CD4-positive, alpha-beta T cell treated with Interleukin-12 subunit alpha and Interleukin-12 subunit beta, for 1 hour (primary cell): ENCODE data around the gene RUNX1.
A peak's percentile ranks its signal among the peaks of the same experiment; 100 is the strongest.

ENCODE experiments used
- DNase-seq: peaks from one replicate; pipeline ENCODE4 v3.0.0-alpha.2; 2020

Gene RUNX1

GRCh38 chr21:34764715-34765284, 284.3 kb downstream of the RUNX1 start:
- no peak for DNase-seq

DNA sequence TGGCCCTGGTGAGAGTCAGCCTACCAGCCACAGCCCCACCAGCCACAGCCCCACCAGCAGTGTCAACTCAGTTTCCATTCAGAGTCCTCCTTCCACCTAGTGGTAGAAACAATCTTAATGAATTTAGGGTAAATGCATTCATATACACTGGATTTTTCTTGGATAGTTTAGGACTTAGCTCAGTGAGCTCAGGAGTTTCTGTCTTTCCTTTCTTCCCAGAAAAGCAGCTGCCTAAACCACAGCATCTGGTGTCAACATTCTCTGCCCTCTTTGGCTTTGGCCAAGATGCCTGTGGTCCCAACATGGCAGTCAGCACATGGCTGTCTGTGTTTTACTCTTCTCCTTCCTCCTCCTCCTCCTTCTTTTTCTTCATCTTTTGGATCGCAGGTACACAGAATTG, 286.3 kb downstream of the RUNX1 start:
- no peak for DNase-seq

GRCh38 chr21:34761758-34762330, 287.3 kb downstream of the RUNX1 start:
- DNase-seq, result no peak

DNA sequence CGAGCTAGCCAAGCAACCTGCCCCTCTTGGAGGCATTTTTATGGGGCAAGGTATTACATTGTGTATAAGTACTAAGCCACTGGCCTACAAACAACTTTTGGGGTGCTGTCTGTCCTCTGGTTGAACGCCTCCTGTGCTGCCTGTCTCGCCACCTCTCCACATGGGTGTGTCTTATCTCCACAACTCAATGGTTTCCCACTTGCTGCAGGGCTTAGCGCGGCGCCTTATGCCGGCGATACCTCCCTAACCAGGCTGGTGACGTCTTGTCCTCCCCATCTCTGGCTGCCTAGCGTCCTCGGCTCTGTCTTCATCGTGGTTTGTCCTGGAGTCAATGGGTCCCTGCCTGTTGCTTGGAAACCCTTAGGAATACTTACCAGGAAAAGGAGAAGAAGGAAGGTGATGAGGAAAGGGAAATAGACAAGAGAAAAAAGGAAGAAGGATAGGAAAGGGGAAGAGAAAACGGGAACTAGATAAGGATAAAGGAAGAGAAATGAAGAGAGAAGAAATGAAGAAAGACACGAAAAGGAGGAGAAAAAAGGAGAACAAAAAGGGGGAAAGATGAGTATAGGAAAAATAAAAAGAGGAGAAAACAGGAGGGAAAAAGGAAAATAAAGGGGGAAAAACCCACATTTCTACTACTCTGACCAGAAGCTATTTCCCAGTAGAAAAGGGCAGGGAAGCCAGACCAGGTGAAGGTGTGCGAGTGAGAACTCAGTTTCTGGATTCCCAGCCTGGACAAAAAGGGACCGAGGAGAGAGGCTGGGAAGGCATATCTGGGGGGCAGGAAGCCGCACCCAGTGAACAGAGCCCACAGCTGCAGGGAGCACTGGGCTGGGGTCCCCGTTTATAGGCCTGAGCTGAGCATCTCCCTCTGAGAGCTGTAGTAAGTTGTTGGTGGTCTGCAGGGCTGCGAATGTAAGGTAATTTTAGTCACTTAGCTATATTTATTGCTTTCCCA, 294.1 kb downstream of the RUNX1 start:
- DNase-seq, result no peak

GRCh38 chr21:34748862-34749261, 300.2 kb downstream of the RUNX1 start:
- no peak for DNase-seq

DNA sequence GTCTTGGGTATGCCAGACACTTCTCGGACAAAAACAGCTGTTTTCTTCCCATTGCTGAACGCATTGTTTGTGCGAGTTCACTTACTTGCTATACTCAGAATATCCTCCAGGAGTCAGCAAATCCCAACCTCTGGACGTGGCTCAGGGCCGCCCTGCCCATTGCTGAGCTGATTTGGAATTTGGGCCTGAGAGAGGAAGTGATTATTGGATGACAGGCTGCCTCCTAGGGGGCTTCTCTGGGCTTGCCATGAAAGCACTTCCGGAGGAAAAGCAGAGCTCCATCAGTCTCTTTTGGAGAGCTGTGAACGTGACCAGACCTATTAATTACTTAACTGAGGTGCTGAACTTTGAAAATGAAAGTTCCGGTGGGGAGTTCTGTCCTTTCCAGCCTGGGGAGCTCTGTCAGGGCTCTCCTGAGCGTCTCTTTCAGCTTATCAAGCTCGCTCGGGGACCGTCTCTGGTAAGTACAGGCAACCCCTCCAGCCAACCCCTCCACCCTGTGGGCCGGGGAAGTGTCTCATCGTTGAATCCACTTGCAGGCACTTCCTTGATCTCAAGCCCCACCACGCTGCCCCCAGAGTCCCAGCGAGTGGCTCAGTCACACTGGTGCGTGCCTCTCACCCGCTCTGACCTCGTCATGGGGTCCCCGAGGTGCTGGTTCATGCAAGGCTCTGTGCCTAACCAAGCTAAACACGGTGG, 303.4 kb downstream of the RUNX1 start:
- peak; percentile 63 for DNase-seq

DNA sequence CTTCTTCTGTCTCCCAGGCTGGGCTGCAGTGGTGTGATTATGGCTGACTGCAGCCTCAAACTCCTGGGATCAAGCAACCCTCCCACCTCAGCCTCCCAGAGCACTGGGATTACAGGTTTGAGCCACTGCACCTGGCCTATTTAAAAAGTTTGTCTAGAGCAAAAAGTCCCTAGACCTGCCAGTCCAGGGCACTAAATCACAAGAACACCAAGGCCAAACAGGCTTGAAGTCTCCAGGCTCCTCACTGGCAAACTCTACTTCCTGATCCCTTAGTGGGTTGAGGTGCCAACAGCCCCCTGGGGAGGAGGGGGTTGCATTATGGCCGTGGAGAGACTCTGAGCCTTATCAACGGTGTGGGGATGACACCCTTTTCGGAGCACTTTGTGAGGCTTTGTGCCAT, 304.3 kb downstream of the RUNX1 start:
- DNase-seq, result no peak

DNA sequence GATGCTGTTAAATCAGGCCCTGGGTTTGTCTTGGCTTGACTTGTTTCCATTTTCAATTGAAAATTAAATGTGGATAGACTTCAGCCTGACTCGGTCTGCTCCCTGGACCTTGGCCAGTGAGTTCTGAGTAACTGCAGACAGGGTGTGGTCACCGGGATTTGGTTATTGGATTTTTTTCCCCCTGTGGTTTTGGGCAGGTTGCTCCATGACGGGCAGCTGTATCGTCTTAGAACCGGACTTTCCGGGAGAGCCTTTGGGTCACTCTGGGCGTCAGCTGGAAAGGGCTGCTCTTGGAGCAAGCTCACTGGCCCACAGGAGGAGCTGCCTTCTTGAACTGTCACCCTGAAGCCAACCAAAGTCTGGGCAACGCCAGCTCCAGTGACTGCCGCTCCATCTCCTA, 305.3 kb downstream of the RUNX1 start:
- DNase-seq, result no peak

DNA sequence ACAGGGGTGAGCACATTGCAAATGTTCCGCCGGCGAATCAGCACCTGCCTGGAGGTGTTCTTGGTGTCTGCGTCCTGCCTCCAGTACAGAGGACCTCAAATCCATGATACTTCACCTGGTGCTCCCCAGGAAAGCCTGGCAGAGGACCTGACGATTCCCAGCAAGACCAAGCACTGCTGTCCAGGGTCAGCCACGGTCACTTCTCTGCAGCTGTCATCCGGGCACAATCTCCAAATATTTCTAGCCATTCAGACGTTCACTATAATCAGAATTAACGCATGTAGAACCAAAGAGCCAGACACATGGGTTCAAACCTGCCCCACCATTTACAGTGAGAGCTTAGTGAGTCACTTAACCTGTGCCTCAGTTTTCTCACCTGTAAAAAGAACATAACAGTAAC, 305.8 kb downstream of the RUNX1 start:
- DNase-seq, result no peak

GRCh38 chr21:34740198-34740597, 308.9 kb downstream of the RUNX1 start:
- no peak for DNase-seq
